GM12878 (cell line): ENCODE data around the gene ADA. TPM values are rescaled to one million over a fixed set of nuclear protein-coding genes. Genes with fewer than 3 reads are reported as not detected.

Source experiments
- ATAC-seq: fragments of 200-7000 bp; cut with Tn5 transposase; 3 replicates; pipeline ENCODE4 v1.9.1; 2020; ENCODE audit warnings: mild to moderate bottlenecking, moderate library complexity
- BruUV-seq: library from RNA; stranded (reverse); fragments of 400-500 nt; replicated peaks from 2 replicates; lab custom pipeline; 2021; lab: Mats Ljungman, UMichigan
- CTCF ChIA-PET: fragments of 300-600 bp; sonication (Branson Sonifier 250); formaldehyde crosslinking; extraction: SDS; loops from one replicate; lab custom pipeline; 2021; ENCODE audit warnings: inconsistent platforms; lab: Yijun Ruan, JAX
- POLR2A ChIA-PET: fragments of 350-600 bp; formaldehyde crosslinking; extraction: SDS; loops from one replicate; lab custom pipeline; 2021; ENCODE audit warnings: inconsistent platforms; lab: Charles Lee
- RAD21 ChIA-PET: fragments of 300-600 bp; sonication (Branson Sonifier 250); formaldehyde crosslinking; loops from one replicate; lab custom pipeline; 2023; ENCODE audit warnings: antibody characterized with exemption; ENCODE audit not compliant: unreplicated experiment; lab: Charles Lee
- SMC1A ChIA-PET: fragments of 300-600 bp; sonication (Branson Sonifier 250); formaldehyde crosslinking; loops from one replicate; lab custom pipeline; 2023; ENCODE audit not compliant: unreplicated experiment, uncharacterized antibody; lab: Charles Lee
- DNase-seq: peaks from one replicate; pipeline ENCODE4 v3.0.0-alpha.2; 2011; ENCODE audit warnings: low read depth, low spot score
- FAIRE-seq: peaks from 3 replicates; lab custom pipeline; 2011; peaks lifted over from hg19 to GRCh38; lab: Jason Lieb, UNC
- H2AFZ ChIP-seq: 2 replicates; pipeline ENCODE4 v1.6.0; 2011; ENCODE audit warnings: low read depth, low read length, control low read depth; ENCODE audit not compliant: control insufficient read depth
- H3K27ac ChIP-seq: 2 replicates; pipeline ENCODE4 v1.5.1; 2011; ENCODE audit warnings: control low read depth; ENCODE audit not compliant: control insufficient read depth, insufficient read depth
- H3K27me3 ChIP-seq, 2 experiments: replicated peaks in 1 of 2; 2 replicates each; pipeline versions ENCODE4 v1.6.0 to v1.6.1; 2011; ENCODE audit warnings: low read length in 1 of 2; ENCODE audit not compliant: control insufficient read depth in 2 of 2, insufficient read depth in 2 of 2
- H3K36me3 ChIP-seq, 2 experiments: 2 replicates each; pipeline ENCODE4 v1.5.1; 2011; ENCODE audit warnings: low read length in 1 of 2; ENCODE audit not compliant: control insufficient read depth in 2 of 2, insufficient read depth in 2 of 2
- H3K4me1 ChIP-seq: 2 replicates; pipeline ENCODE4 v1.6.1; 2011; ENCODE audit warnings: mild to moderate bottlenecking, low read length, moderate library complexity, mixed read lengths; ENCODE audit not compliant: control insufficient read depth, insufficient read depth
- H3K4me2 ChIP-seq: 2 replicates; pipeline ENCODE4 v1.6.0; 2011; ENCODE audit warnings: control low read depth; ENCODE audit not compliant: control insufficient read depth, insufficient read depth
- H3K4me3 ChIP-seq: fragments of 200-600 bp; sonication (generic); 2 replicates; pipeline ENCODE4 v1.5.1; 2016
- H3K79me2 ChIP-seq: 2 replicates; pipeline ENCODE4 v1.6.0; 2011; ENCODE audit warnings: low read length; ENCODE audit not compliant: control insufficient read depth, insufficient read depth
- H3K9ac ChIP-seq: 2 replicates; pipeline ENCODE4 v1.8.0; 2011; ENCODE audit warnings: low read length, control low read depth, mixed read lengths; ENCODE audit not compliant: control insufficient read depth, insufficient read depth
- H3K9me3 ChIP-seq: replicated peaks from 3 replicates; pipeline ENCODE4 v1.5.1; 2011; ENCODE audit warnings: mild to moderate bottlenecking, low read length; ENCODE audit not compliant: control insufficient read depth, insufficient read depth
- H4K20me1 ChIP-seq: 2 replicates; pipeline ENCODE4 v1.6.0; 2011; ENCODE audit not compliant: control insufficient read depth, insufficient read depth
- BCL3 ChIP-seq: IDR thresholded peaks from 2 replicates; pipeline ENCODE4 v1.6.1; 2011; ENCODE audit warnings: borderline replicate concordance, low read depth, mild to moderate bottlenecking, moderate library complexity, low read length; ENCODE audit not compliant: insufficient read depth, poor library complexity, severe bottlenecking
- BMI1 ChIP-seq: fragments of 450-650 bp; IDR thresholded peaks from 2 replicates; pipeline ENCODE4 v1.6.1; 2016; ENCODE audit warnings: mild to moderate bottlenecking, moderate library complexity, borderline replicate concordance
- CEBPB ChIP-seq, 2 experiments: fragments of 150-350 bp in 1 of 2; IDR thresholded peaks; 2 replicates each; pipeline ENCODE4 v1.6.1; 2012 to 2014; ENCODE audit warnings: low read depth in 2 of 2, low read length in 2 of 2, borderline replicate concordance in 1 of 2, inconsistent platforms in 1 of 2
- FOXK2 ChIP-seq: fragments of 450-650 bp; IDR thresholded peaks from 2 replicates; pipeline ENCODE4 v1.6.1; 2017; ENCODE audit warnings: mild to moderate bottlenecking, moderate library complexity
- KDM1A ChIP-seq: fragments of 200-600 bp; sonication (generic); IDR thresholded peaks from 2 replicates; pipeline ENCODE4 v1.6.1; 2016; ENCODE audit warnings: borderline replicate concordance
- SMARCA5 ChIP-seq: fragments of 450-650 bp; IDR thresholded peaks from 2 replicates; pipeline ENCODE4 v1.6.1; 2017; ENCODE audit warnings: mild to moderate bottlenecking
- SREBF2 ChIP-seq: IDR thresholded peaks from 2 replicates; pipeline ENCODE4 v1.6.1; 2012; ENCODE audit warnings: mild to moderate bottlenecking, low read length
- ZSCAN29 ChIP-seq: fragments of 450-650 bp; IDR thresholded peaks from 2 replicates; pipeline ENCODE4 v1.6.1; 2017; ENCODE audit warnings: mild to moderate bottlenecking, moderate library complexity
- WGBS: methylation state at CpG from one replicate; pipeline ENCODE4 v1.1.6; 2016; ENCODE audit warnings: low lambda C conversion rate; ENCODE audit not compliant: insufficient replicate concordance, insufficient coverage; ENCODE audit errors: missing lambda C conversion rate; 5-methylcytosine and 5-hydroxymethylcytosine counted together
- in situ Hi-C: fragments of 300-500 bp; cut with MboI; formaldehyde crosslinking; loops from 9 replicates; pipeline ENCODE4 v1.14.3; 2018; ENCODE audit warnings: mixed read lengths
- intact Hi-C: fragments of 100-400 bp; cut with micrococcal nuclease; formaldehyde crosslinking; loops from one replicate; pipeline ENCODE4 v1.14.2; 2022; ENCODE audit not compliant: unreplicated experiment
- polyA plus RNA-seq, 11 experiments: library from polyadenylated mRNA; depleted of rRNA in 4 of 11; unstranded in 6 of 11; stranded (reverse) in 5 of 11; fragments of >200 nt; fragmentation: Nextera tagmentation in 4 of 11; fragmentation: Illumina TruSeq in 1 of 11; extraction: Ambion mirVana in 4 of 11; extraction: Trizol in 1 of 11; gene quantifications; 1 replicate in 1 of 11; 2 replicates in 10 of 11; pipeline versions ENCODE4 v1.2.1 to v1.2.3, GENCODE V29; 2011 to 2016; ENCODE audit warnings: inconsistent platforms in 2 of 11, missing spikeins in 2 of 11, low read depth in 1 of 11
- total RNA-seq, 4 experiments: library from RNA; depleted of rRNA in 3 of 4; stranded (reverse); fragments of >200 nt in 3 of 4; fragmentation: Illumina TruSeq in 1 of 4; extraction: Trizol in 1 of 4; gene quantifications; 2 replicates each; pipeline versions ENCODE4 v1.2.1 to v1.2.3, GENCODE V29; 2013 to 2021

ADA gene
- total and polyA plus RNA-seq, 10 of the 15 experiments (the other 5 are each of a cell fraction or from before 2014, with no cell fraction given): 40.9 to 217 (median 90.8) TPM

- no peaks in the 10 kb centered on the region for H3K9me3 ChIP-seq
- in situ Hi-C loops: no loop called here
- ATAC-seq (no peak), FAIRE-seq (no peak), DNase-seq (no peak)
- H3K4me3 ChIP-seq: no peak overlapping the region
- no peaks in the 10 kb centered on the region for H3K79me2 ChIP-seq
- ChIA-PET CTCF (interaction anchor here (0.9 to 2.6 kb wide), 3 partner anchors 16 to 91 kb away, joined by 5 to 11 read pairs (median 5); no protein-coding TSS in a partner anchor), POLR2A (interaction anchor here (0.5 to 1.3 kb wide), 4 partner anchors 9 to 379 kb away, joined by 3 to 5 read pairs (median 4); no protein-coding TSS in a partner anchor), SMC1A (interaction anchor here (1.6 to 7.8 kb wide), 4 partner anchors 9 to 17 kb away, joined by 8 to 144 read pairs (median 42); partner anchors contain the start of gene PKIG), RAD21 (interaction anchor here (0.9 to 2.7 kb wide), 4 partner anchors 13 to 51 kb away, joined by 4 to 11 read pairs (median 8); no protein-coding TSS in a partner anchor)
- no peaks in the 10 kb centered on the region for H4K20me1 ChIP-seq
- TF ChIP-seq SMARCA5 (no peak), CEBPB (IDR thresholded peaks at IDR 0.05; ENCODE audit: borderline replicate concordance in 1 of 2, low read depth in 2 of 2, low read length in 2 of 2) (no peak), KDM1A (no peak), BCL3 (no peak), ZSCAN29 (no peak), BMI1 (no peak), FOXK2 (no peak), SREBF2 (no peak)
- no peak overlapping the region for H3K9ac ChIP-seq
- H3K36me3 ChIP-seq: peaks cover 0 to 4% of the 10 kb centered on the region in 2 experiments; a peak in 2 of 4 replicates
- H3K27me3 ChIP-seq: no peaks in the 10 kb centered on the region
- H3K4me1 ChIP-seq: peaks cover 23% of the 10 kb centered on the region
- BruUV-seq: no TSS peak
- intact Hi-C loops: no loop called here
- WGBS: 63% methylated on average over 3 of the region's 3 CpGs
- H2AFZ ChIP-seq: no peak overlapping the region
- no peak overlapping the region for H3K4me2 ChIP-seq
- H3K27ac ChIP-seq: no peak overlapping the region
Measured at GRCh38 chr20:44592366-44592765, 59.1 kb downstream of the ADA start.
